PFSK-1 (cell line): ENCODE results near the gene HSBP1L1.

Source experiments
- FOXP2 ChIP-seq: optimal IDR thresholded peaks from 2 replicates; pipeline ENCODE3; 2011; ENCODE audit warnings: borderline replicate concordance, control low read depth, inconsistent platforms; ENCODE audit not compliant: insufficient read depth; ENCODE audit errors: extremely low read length, extremely low read depth
- POLR2AphosphoS5 ChIP-seq: IDR thresholded peaks from 2 replicates; pipeline ENCODE4 v1.6.1; 2012; ENCODE audit warnings: low read depth, mild to moderate bottlenecking, control low read depth, low read length, moderate library complexity
- TAF1 ChIP-seq: IDR thresholded peaks from 2 replicates; pipeline ENCODE4 v1.6.1; 2012; ENCODE audit warnings: low read length, control low read depth, borderline replicate concordance; ENCODE audit not compliant: insufficient read depth
- TF ChIP-seq, protein P1 (sequence below), 2 experiments: IDR thresholded peaks; 2 replicates each; pipeline versions ENCODE4 v1.6.1 to v1.8.0; 2011 to 2012; ENCODE audit warnings: low read depth in 2 of 2, low read length in 2 of 2, control low read depth in 1 of 2, inconsistent platforms in 1 of 2, mild to moderate bottlenecking in 1 of 2, moderate library complexity in 1 of 2; ENCODE audit not compliant: insufficient read depth in 1 of 2

- TF ChIP-seq TAF1 (no peak), FOXP2 (no peak), POLR2AphosphoS5 (no peak)
- TF ChIP-seq, protein P1, sequence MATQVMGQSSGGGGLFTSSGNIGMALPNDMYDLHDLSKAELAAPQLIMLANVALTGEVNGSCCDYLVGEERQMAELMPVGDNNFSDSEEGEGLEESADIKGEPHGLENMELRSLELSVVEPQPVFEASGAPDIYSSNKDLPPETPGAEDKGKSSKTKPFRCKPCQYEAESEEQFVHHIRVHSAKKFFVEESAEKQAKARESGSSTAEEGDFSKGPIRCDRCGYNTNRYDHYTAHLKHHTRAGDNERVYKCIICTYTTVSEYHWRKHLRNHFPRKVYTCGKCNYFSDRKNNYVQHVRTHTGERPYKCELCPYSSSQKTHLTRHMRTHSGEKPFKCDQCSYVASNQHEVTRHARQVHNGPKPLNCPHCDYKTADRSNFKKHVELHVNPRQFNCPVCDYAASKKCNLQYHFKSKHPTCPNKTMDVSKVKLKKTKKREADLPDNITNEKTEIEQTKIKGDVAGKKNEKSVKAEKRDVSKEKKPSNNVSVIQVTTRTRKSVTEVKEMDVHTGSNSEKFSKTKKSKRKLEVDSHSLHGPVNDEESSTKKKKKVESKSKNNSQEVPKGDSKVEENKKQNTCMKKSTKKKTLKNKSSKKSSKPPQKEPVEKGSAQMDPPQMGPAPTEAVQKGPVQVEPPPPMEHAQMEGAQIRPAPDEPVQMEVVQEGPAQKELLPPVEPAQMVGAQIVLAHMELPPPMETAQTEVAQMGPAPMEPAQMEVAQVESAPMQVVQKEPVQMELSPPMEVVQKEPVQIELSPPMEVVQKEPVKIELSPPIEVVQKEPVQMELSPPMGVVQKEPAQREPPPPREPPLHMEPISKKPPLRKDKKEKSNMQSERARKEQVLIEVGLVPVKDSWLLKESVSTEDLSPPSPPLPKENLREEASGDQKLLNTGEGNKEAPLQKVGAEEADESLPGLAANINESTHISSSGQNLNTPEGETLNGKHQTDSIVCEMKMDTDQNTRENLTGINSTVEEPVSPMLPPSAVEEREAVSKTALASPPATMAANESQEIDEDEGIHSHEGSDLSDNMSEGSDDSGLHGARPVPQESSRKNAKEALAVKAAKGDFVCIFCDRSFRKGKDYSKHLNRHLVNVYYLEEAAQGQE (IDR thresholded peaks at IDR 0.05; ENCODE audit: insufficient read depth in 1 of 2, low read depth in 2 of 2, low read length in 2 of 2): no peak
Measured at GRCh38 chr18:79955302-79956075, 9.0 kb upstream of the HSBP1L1 start.
